NCI-H146 treated with DMSO at 0.1 percent for 48 hours (cell line): ENCODE results near the gene GSDMA.
"Not testable (repeated sequence)": the region's sequence is repeated elsewhere in the genome, so short reads cannot be mapped to it uniquely, and the experiment has no call there.

Source experiments
- DNase-seq: peaks from one replicate; lab custom pipeline; 2025; ENCODE audit not compliant: unreplicated experiment; lab: John Stamatoyannopoulos, UW

The GSDMA gene

DNA sequence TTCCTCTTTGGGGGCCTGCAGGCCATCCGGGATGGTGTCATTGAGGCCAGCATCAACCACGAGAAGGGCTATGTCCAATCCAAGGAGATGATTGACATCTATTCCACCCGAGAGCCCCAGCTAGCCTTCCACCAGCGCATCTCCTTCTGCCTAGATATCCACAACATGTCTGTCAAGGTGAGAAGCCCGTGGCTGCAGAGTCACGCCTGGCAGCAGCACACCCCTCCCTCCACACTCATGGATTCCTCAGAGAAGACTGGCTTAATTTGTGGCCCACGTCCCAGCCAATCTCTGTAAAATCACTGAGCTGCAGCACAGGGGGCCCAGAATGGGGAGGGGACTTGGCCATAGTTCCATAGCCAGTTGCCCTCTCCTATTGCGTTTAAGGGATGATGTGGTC, 33.4 kb downstream of the GSDMA start:
- no peak for DNase-seq

DNA sequence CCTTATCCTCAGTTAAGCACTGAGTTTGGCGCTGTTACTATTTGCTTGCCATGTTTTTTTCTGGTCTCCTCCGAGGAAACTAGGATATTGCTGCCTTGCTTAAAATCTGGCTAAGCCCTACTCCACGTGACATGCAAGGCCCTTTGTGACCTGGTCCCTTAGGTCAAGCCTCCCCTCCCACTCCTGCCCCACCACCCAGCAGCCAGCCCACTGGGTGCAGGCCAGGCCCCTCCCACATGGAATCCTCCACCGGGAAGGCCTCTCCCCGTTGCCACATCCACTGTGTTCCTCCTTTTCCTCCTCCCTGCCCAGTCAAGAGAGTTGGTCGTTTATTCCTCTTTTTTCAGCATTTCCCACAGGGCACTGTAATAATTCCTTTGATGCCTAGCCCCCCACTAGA, 34.0 kb downstream of the GSDMA start:
- no peak for DNase-seq

DNA sequence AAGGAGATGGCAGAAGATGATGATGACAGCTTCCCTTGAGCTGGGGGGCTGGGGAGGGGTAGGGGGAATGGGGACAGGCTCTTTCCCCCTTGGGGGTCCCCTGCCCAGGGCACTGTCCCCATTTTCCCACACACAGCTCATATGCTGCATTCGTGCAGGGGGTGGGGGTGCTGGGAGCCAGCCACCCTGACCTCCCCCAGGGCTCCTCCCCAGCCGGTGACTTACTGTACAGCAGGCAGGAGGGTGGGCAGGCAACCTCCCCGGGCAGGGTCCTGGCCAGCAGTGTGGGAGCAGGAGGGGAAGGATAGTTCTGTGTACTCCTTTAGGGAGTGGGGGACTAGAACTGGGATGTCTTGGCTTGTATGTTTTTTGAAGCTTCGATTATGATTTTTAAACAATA, 34.7 kb downstream of the GSDMA start:
- DNase-seq: no peak

DNA sequence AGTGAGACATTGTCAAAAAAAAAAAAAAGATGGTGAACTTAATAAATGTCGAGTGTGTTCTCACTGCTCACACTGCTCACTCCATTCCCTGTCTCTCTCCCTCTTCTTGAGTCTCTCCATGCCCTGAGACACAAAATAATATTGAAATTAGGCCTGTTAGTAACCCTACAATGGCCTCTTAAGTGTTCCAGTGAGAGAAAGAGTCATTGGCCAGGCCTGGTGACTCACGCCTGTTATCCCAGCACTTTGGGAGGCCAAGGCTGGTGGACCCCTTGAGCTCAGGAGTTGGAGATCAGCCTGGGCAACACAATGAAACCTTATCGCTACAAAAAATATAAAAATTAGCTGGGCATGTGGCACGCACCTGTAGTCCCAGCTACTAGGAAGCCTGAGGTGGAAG, 36.3 kb downstream of the GSDMA start:
- DNase-seq: no peak

DNA sequence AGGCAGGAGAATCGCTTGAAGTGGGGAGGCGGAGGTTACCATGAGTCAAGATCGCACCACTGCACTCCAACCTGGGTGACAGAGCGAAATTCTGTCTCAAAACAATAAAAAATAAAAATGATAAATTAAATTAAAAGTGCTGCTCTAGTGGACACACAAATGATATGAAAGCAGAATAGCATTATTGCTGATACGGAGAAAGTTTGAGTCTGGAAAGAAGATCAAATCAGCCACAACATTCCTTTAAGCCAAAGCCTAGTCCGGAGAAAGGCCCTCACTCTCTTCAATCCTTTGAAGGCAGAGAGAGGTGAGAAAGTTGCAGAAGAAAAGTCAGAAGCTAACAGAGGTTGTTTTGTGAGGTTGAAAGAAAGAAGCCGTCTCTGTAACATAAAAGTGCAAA, 37.4 kb downstream of the GSDMA start:
- no peak for DNase-seq

DNA sequence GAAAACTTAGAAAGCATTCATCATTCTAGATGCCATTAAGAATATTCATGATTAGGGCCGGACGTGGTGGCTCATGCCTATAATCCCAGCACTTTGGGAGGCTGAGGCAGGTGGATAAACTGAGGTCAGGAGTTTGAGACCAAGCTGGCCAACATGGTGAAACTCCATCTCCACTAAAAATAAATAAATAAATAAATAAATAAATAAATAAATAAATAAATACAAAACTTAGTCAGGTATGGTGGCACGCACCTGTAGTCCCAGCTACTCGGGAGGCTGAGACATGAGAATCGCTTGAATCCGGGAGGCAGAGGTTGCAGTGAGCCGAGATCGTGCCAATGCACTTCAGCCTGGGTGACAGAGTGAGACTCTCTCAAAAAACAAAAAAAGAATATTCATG, 38.5 kb downstream of the GSDMA start:
- DNase-seq: not testable (repeated sequence)

DNA sequence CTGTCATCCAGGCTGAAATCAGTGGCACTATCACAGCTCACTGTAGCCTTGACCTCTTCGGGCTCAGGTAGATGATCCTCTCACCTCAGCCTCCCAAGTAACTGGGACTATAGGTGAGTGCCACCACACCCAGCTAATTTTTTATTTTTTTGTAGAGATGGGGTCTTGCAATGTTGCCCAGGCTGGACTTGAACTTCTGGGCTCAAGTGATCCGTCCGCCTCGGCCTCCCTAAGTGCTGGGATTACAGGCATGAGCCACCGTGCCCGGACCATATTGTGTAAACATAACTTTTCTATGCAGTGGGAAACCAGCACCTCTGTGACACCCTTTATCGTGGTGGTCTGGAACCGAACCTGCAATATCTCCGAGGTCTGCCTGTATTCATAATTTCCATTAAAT, 41.3 kb downstream of the GSDMA start:
- DNase-seq: no peak

DNA sequence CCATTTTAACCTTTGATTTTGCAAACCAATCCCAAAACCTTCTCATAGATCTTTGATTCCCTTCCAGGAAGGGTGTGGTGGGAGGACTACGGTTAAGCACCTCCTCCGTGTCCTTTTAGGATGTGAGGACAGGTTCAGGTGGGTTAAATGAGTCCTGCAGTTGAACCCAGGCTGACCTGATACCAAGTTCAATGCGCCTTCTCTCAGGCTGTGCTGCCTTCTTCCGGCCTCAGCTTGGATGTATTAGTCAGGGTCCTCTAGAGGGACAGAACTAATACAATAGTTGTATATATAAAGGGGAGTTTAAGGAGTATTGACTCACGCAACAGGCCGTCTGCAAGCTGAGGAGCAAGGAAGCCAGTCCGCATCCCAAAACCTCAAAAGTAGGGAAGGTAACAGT, 41.9 kb downstream of the GSDMA start:
- no peak for DNase-seq

DNA sequence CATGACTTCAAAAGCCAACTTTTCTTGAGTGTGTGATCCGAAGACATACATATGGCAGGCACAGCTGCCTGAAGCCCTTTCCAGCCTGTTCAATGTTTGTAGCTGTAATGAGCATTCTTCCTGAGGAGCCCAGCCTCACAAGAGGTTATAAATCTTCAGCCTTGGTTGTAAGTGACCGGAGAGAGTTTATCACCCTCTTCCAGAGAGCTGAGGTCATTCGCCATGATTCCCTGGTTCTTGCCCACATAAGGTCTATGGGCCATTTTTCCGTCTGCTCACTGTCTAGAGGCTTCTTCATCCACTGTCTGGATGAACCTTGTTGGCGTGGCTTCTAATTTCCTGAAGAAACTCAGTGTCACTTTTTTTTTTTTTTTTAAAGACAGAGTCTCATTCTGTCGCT, 42.7 kb downstream of the GSDMA start:
- no peak for DNase-seq

DNA sequence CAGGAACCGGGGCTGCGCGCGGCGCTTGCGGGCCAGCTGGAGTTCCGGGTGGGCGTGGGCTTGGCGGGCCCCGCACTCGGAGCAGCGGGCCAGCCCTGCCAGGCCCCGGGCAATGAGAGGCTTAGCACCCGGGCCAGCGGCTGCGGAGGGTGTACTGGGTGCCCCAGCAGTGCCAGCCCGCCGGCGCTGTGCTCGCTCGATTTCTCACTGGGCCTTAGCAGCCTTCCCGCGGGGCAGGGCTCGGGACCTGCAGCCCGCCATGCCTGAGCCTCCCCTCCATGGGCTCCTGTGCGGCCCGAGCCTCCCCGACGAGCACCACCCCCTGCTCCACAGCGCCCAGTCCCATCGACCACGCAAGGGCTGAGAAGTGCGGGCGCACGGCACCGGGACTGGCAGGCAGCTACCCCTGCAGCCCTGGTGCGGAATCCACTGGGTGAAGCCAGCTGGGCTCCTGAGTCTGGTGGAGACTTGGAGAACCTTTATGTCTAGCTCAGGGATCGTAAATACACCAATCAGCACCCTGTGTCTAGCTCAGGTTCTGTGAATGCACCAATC, 48.2 kb downstream of the GSDMA start:
- not testable (repeated sequence) for DNase-seq

DNA sequence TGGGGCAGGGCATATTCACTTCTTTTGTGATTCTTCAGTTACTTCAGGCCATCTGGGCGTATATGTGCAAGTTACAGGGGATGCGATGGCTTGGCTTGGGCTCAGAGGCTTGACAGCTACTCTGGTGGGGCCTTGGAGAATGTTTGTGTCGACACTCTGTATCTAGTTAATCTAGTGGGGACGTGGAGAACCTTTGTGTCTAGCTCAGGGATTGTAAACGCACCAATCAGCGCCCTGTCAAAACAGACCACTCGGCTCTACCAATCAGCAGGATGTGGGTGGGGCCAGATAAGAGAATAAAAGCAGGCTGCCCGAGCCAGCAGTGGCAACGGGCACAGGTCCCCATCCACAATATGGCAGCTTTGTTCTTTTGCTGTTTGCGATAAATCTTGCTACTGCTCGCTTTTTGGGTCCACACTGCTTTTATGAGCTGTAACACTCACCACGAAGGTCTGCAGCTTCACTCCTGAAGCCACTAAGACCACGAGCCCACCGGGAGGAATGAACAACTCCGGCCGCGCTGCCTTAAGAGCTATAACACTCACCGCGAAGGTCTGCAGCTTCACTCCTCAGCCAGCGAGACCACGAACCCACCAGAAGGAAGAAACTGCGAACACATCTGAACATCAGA, 49.3 kb downstream of the GSDMA start:
- DNase-seq: not testable (repeated sequence)

DNA sequence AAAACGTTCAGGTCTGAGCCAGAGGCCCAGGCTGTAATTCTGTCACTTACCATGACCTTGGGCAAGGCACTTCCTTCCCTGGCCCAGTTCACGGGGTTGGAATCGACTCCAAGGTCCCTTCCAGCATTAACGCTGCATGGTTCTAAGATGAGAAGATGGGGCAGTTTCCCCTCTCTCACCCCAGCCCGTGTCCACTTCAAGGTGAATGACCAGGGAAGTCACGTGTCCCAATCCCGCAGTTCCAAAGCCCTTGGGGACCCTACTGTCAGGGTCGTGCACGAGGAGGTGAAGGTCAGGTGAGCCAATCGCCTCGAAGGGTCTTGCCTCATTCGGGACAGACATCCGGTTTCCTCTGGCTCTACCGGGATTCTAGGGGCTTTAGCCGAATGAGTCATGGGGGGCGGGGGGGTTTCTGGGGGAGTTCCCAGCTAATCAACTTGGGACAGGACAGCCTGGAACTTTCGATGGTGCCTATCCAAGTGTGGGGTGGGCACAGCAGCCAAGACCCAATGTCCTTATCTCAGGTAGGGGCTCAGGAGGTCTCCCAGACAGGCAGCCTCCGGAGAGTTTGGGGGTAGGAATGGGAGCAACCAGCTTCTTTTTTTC, 51.7 kb downstream of the GSDMA start:
- no peak for DNase-seq

DNA sequence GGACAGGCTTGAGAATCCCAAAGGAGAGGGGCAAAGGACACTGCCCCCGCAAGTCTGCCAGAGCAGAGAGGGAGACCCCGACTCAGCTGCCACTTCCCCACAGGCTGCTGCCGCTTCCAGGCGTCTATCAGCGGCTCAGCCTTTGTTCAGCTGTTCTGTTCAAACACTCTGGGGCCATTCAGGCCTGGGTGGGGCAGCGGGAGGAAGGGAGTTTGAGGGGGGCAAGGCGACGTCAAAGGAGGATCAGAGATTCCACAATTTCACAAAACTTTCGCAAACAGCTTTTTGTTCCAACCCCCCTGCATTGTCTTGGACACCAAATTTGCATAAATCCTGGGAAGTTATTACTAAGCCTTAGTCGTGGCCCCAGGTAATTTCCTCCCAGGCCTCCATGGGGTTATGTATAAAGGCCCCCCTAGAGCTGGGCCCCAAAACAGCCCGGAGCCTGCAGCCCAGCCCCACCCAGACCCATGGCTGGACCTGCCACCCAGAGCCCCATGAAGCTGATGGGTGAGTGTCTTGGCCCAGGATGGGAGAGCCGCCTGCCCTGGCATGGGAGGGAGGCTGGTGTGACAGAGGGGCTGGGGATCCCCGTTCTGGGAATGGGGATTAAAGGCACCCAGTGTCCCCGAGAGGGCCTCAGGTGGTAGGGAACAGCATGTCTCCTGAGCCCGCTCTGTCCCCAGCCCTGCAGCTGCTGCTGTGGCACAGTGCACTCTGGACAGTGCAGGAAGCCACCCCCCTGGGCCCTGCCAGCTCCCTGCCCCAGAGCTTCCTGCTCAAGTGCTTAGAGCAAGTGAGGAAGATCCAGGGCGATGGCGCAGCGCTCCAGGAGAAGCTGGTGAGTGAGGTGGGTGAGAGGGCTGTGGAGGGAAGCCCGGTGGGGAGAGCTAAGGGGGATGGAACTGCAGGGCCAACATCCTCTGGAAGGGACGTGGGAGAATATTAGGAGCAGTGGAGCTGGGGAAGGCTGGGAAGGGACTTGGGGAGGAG, 52.5 kb downstream of the GSDMA start, which contains the start of gene CSF3:
TSS of gene CSF3 (plus strand) at position 436 of the 993 bp plus-strand sequence. CDS start at position 471, 35 bp downstream.
- DNase-seq: no peak

DNA sequence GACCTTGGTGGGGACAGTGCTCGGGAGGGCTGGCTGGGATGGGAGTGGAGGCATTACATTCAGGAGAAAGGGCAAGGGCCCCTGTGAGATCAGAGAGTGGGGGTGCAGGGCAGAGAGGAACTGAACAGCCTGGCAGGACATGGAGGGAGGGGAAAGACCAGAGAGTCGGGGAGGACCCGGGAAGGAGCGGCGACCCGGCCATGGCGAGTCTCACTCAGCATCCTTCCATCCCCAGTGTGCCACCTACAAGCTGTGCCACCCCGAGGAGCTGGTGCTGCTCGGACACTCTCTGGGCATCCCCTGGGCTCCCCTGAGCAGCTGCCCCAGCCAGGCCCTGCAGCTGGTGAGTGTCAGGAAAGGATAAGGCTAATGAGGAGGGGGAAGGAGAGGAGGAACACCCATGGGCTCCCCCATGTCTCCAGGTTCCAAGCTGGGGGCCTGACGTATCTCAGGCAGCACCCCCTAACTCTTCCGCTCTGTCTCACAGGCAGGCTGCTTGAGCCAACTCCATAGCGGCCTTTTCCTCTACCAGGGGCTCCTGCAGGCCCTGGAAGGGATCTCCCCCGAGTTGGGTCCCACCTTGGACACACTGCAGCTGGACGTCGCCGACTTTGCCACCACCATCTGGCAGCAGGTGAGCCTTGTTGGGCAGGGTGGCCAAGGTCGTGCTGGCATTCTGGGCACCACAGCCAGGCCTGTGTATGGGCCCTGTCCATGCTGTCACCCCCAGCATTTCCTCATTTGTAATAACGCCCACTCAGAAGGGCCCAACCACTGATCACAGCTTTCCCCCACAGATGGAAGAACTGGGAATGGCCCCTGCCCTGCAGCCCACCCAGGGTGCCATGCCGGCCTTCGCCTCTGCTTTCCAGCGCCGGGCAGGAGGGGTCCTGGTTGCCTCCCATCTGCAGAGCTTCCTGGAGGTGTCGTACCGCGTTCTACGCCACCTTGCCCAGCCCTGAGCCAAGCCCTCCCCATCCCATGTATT, 53.5 kb downstream of the GSDMA start:
- DNase-seq: no peak

DNA sequence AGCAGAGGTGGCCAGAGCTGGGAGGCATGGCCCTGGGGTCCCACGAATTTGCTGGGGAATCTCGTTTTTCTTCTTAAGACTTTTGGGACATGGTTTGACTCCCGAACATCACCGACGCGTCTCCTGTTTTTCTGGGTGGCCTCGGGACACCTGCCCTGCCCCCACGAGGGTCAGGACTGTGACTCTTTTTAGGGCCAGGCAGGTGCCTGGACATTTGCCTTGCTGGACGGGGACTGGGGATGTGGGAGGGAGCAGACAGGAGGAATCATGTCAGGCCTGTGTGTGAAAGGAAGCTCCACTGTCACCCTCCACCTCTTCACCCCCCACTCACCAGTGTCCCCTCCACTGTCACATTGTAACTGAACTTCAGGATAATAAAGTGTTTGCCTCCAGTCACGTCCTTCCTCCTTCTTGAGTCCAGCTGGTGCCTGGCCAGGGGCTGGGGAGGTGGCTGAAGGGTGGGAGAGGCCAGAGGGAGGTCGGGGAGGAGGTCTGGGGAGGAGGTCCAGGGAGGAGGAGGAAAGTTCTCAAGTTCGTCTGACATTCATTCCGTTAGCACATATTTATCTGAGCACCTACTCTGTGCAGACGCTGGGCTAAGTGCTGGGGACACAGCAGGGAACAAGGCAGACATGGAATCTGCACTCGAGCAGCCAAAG, 54.7 kb downstream of the GSDMA start:
- DNase-seq: no peak

DNA sequence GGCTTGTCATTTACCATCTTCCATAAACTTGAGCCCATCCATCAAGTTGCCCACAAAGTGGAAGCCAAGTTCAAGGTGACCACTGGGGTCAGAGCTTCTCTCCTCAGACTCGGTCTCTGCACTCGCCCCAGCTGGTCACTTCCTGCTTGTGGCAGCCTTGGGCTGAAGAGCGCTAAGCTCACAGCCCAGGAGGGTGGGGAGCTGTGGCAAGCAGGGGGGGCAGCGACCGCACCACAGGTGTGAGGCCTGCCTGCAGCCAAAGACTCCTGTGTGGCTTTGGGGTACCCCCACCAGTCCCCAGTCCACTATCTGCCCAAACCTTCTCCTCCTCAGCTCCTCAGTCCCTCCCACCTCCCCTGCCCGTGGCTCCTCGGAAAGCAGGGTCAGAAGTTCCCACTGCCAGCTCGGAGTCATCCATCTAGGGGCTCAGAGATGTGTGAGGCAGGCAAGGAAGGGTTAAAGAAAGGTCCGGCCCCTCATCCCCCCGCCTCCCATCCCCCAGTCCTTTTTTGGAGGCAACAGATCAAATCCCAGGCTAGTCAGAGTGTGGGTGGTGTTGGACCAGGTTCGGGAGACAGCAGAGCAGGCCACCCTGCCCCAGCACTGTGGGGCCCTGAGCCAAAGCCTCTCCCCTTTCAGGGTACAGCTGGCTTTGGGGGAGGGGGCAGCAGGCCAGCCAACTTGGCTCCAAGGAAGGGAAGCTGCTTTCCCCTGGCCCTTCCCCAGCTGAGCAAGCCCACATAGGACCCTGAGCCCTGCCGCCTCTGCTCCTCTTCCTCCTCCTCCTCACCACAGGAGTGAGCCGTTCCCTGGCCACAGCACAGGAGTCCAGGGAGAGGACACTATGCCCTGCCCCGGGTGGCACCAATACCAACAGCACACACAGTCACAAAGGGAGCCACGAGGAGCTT, 55.7 kb downstream of the GSDMA start:
- DNase-seq: no peak

DNA sequence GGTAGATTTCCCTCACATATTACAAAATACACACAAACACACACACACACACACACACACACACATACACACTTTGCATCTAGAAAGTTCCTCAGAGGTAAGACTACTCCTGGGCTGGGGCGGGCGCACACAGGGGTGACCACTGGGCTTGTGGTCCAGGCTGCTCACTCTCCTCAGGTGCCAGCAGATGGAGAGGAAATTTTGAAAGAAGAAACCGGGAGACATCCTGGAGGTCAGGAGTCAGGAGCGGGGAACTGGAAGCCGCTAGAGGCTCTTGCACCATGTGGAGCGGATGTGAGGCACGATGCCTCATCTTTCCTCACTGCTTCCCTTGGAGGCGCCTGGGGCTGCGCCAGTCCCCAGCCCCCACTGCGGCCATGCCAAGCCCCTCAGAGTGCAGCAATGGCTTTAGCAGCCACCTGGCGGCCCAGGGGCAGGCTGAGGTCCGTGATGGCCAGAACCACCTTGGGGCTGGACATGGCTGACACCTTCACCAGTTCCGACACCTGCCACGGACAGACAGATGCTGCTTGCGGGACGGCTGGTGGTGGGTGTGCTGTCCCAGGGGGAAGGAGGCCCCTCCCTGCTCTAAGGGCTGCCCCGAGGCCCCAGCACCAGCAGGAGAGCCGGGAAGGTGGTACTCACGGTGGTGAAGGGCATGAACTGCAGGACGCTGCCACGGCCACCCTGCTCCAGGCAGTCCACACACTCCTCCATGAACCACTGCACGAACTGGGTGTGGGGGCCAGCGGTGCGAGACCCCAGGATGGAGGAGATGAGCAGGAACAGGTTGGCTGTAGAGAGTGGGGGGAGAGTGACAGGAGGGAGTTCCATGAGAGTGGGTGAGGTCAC, 56.6 kb downstream of the GSDMA start:
- DNase-seq: no peak

DNA sequence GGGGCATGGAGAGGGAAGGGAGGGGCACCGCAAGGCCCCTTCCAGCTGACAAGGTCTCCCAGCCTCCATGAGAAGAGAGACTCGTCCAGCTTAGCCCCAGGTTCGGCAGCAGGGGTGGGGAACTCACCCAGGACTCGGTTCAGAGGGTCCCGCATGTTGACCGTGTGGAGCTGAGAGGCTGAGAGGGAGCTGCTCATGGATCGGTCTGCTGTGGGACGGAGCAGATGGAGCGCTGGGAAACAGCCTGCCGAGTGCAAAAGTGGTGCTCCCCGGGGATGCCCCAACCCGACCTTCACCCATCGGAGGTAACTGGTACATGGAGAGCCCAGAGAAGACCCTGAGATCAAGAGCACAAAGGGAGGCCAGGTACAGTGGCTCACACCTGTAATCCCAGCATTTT, 57.3 kb downstream of the GSDMA start:
- DNase-seq: no peak
